ENCODE measurements around the gene PPP1R14B.

The PPP1R14B gene

GRCh38 chr11:64246871-64247728 lies at the start of gene PPP1R14B:
PPP1R14B (minus strand) TSS chr11:64246943; CDS start chr11:64246673, 270 bp downstream.
- no peak for DNase-seq

GRCh38 chr11:64296236-64296635 lies 49.5 kb upstream of the PPP1R14B start:
- no peak for DNase-seq

GRCh38 chr11:64295760-64296159 lies 49.0 kb upstream of the PPP1R14B start:
- no peak for DNase-seq

GRCh38 chr11:64294774-64295173 lies 48.0 kb upstream of the PPP1R14B start:
- DNase-seq, result no peak

GRCh38 chr11:64292460-64293254 lies 45.9 kb upstream of the PPP1R14B start:
- no peak for DNase-seq

- DNase-seq, result no peak
Measured at GRCh38 chr11:64291752-64292459, 45.2 kb upstream of the PPP1R14B start.

- DNase-seq, result no peak
Measured at GRCh38 chr11:64291262-64291751, 44.6 kb upstream of the PPP1R14B start, which contains the start of gene KCNK4. KCNK4 (plus strand) TSS chr11:64291302; CDS start chr11:64293019, 1,717 bp downstream.

GRCh38 chr11:64290352-64291261 lies 43.9 kb upstream of the PPP1R14B start:
- no peak for DNase-seq

GRCh38 chr11:64289002-64289564 lies 42.3 kb upstream of the PPP1R14B start:
- no peak for DNase-seq

GRCh38 chr11:64288353-64288750 lies 41.6 kb upstream of the PPP1R14B start:
- DNase-seq, result no peak

GRCh38 chr11:64287676-64288352 lies 41.1 kb upstream of the PPP1R14B start:
- no peak for DNase-seq

- DNase-seq, result no peak
Measured at GRCh38 chr11:64286801-64287159, 40.0 kb upstream of the PPP1R14B start.

- no peak for DNase-seq
Measured at GRCh38 chr11:64285885-64286800, 39.4 kb upstream of the PPP1R14B start.

- peak; percentile 4 for DNase-seq
Measured at GRCh38 chr11:64284962-64285884, 38.5 kb upstream of the PPP1R14B start, which contains the start of gene GPR137. GPR137 (plus strand) TSS chr11:64285848; CDS start chr11:64286525, 677 bp downstream.

GRCh38 chr11:64284048-64284961 lies 37.6 kb upstream of the PPP1R14B start, which contains the start of gene BAD:
BAD (minus strand) TSS chr11:64284665; CDS start chr11:64284368, 297 bp downstream.
- peak; percentile 58 for DNase-seq

GRCh38 chr11:64283092-64283491 lies 36.3 kb upstream of the PPP1R14B start:
- no peak for DNase-seq
